ENCODE results near the gene TMEM255B.

TMEM255B gene

DNA sequence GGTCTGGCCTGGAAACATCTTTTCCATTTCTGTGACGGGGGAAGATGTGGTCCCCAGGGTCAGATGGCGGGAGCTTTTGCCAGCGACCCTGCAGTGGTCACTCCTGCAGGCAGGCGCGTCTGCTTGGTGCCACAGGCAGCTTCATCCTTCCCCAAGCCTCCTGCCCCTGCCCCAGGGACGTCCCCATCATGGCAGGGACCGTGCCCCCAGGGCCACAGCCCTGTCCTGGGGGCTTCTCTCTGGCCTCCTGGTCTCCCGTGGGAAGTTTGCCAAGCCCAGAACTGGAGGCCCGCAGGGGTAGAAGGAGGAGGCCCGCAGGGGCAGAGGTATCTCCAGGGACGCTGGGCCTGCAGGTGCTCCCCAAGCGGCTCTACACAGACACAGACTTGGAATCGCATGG, 47.5 kb downstream of the TMEM255B start:
- no peak for DNase-seq

DNA sequence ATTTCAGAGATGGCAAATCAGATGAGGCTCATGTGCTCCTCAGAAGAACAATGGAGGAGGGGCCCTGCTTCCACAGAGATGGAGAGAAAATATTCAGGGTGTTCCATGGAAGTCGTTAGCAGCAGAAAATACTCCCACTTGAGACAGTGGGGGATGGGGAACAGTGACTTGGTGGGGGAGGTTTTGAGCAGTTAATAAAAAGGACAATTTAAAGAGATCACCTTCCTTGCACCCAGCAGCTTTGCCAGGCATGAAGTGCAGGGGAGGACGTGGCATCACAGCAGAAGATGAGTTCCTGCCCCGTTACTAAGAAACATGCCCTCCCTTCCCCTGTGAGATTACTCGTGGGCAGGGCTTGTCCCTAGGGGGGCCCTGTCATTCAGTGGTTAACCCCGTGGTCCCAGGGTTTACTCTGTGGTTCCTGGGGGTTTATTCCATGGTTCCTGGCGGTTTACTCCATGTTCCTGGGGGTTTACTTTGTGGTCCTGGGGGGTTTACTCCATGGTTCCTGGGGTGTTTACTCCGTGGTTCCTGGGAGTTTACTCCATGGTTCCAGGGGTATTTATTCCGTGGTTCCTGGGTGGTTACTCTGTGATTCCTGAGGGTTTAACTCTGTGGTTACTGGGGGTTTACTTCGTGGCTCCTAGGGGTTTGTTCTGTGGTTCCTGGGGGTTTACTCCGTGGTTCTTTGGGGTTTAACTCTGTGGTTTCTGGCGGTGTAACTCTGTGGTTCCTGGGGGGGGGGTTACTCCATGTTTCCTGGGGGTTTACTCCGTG, 49.2 kb downstream of the TMEM255B start:
- no peak for DNase-seq

DNA sequence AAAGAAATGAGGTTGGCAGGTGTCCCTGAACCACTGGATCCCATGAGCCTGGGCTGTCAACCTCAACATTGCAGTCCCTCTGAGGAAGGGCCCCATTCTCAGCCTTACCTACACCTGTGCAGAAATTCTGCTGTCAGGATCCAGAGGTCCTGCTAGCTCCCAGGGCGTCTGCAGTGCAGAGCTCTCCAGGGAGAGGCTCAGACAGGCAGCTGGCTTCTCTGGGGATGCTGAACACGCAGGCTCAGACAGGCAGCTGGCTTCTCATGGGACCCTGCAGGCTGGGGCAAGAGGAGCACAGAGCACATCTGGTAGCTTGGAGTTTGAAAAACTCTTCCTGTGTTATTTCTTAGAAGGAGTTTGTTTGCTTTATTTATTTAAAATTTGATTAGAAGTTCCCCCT, 50.9 kb downstream of the TMEM255B start:
- no peak for DNase-seq

DNA sequence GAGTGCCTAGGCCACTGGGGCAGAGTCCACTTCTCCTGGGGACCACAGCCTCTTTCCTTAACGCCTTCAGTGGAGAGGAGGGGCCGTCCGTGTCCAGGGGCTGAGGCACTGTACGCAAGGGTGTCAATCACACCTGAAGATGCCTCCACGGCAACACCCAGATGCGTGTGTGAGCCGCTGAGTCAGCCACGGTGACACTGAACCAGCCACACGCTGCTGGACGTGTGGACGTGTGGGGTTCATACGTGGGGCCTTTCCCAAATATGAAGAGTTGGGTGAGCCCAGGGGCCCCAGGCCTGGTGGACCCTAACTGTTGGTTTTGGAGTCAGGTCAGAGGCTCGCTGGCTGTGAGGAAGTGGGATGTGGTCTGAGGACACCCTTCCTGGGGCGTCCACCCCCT, 51.6 kb downstream of the TMEM255B start:
- no peak for DNase-seq

DNA sequence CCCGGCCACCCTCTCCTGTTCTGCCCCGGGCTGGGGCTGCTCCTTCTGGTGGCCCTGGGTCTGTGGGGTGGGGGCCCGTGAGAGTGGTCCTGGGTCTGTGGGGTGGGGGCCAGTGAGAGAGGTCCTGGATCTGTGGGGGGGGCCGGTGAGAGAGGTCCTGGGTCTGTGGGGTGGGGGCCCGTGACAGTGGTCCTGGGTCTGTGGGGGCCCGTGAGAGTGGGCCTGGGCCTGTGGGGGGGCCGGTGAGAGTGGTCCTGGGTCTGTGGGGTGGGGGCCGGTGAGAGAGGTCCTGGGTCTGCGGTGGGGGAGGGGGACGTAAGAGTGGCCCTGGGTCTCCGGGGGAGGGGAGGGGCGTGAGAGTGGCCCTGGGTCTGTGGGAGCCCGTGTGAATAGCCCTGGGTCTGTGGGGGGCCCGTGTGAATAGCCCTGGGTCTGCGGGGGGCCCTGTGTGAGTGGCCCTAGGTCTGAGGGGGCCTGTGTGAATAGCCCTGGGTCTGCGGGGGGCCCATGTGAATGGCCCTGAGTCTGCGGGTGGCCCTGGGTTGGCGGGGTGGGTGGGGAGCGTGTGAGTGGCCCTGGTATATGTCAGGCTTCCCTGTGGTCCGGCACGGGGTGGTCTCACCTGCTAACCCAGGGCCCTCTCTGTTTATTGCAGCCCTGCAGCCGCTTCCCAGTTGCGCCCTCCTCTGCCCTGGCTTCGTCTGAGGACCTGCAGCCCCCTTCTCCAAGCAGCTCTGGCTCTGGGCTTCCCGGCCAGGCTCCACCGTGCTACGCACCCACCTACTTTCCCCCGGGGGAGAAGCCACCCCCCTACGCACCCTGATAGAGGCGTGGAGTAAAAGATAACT, 52.3 kb downstream of the TMEM255B start:
- DNase-seq: no peak

DNA sequence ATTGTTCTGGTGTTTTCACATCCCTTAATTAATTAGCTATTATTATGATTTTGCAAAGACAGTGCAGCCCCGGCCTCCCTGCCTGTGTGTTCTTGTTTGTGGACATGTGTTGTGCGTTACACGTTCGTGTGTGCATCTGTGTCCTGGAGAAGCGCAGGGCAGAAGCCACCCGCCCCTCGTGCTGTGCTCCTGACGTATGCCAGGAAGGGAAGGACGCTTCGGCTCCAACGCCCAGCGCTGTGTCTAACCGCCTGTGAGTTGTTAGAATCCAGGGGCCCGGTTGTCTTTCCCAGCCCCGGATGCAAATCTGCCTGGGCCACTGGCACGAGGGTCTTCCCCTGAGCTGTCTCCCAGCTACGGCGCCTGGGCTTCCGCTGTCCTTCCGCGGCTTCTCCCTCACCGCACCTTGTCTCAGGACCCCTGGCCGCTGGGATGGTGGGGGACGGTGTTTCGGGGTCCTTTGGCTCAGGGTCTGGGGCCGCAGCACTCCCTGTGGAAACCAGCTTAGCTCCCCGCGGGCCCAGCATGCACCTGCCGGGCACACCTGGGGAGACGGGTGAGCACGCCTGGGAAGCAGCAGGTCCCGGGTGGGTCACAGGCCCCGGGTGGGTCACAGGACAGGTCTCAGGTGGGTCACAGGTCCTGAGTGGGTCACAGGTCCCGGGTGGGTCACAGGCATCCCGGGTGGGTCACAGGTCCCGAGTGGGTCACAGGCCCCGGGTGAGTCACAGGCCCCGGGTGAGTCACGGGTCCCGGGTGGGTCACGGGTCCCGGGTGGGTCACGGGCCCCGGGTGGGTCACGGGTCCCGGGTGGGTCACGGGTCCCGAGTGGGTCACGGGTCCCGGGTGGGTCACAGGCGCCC, 53.4 kb downstream of the TMEM255B start:
- no peak for DNase-seq

DNA sequence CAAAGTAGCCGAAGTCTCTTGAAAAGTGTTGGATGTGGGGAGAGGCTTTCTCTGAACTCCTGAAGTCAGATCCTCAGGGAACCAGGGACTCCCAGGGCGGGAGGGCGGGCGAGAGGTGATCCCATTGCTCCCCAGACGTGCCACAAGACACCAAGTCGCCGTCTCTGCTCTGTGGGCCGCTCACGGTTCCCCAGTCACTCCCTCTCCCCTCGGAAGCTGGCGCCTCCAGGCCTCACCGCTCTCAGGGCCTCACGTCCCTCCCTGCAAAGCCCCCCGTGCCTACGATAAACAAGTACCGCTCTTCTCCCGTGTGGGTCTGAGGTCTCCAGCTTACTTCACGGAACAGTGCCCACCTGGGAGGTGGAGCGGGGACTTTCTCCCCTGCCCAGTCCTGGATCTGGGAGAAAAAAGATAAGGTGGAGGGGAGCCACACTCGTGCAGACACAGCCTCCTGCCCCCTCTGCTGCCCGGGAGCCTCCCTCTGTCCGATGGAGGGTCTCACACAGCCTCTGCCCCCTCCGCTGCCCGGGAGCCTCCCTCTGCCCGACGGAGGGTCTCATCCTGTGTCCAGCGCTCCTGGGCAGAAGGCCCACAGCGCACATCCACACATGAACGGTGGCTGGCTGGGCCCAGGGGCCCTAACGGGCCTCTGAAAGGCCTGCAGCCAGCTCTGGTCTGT, 54.2 kb downstream of the TMEM255B start:
- no peak for DNase-seq

DNA sequence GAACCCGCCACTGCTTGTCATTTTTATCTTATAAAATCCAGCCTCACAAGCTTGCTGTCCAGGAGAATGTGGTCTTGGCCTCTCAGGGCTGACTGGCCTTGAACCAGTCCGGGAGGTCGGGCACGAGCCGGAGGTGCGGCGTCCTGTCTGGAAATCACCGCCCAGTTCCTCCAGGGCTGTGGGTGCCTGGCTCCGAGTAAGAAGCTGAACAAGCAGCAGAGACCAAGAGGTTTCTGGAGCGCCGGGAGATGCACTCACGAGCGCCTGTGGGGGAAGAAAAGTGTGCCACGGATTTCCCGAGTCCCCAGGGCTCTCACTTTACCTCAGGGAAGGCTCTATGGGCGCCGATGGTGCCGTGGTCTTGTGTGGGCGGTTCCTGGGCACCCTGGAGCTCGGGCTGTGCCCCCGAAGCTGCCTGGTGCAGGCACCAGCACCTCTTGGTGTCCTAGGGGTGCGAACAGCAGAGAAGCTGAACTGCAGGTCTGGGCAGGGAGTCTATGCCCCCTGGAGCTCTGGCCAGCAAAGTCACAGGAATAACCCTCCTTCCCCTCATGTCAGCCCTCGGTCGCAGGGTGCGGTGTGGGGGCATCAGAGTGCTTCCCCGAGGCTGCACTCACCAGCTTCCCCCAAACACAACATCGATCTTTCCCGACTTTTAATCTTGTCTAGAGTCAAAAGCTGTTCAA, 54.9 kb downstream of the TMEM255B start:
- no peak for DNase-seq

DNA sequence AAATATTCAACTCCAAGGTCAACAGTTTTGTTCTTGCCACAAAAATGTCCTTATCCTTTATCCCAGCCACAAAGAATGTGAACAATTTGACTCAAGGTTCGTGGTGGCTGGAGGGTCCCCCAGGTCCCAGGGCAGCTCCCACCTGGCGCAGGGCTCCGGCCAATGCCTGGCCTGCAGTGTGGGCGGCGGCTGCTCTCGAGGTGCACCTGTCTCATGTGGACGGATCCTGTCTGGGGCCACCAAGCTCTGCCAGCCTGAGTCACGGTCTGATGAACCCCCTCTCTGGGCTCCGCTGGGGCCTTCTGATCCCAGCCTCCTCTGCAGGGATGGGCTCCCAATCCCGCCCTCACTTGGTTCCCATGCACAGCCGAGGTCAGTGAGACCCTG, 55.4 kb downstream of the TMEM255B start:
- no peak for DNase-seq

DNA sequence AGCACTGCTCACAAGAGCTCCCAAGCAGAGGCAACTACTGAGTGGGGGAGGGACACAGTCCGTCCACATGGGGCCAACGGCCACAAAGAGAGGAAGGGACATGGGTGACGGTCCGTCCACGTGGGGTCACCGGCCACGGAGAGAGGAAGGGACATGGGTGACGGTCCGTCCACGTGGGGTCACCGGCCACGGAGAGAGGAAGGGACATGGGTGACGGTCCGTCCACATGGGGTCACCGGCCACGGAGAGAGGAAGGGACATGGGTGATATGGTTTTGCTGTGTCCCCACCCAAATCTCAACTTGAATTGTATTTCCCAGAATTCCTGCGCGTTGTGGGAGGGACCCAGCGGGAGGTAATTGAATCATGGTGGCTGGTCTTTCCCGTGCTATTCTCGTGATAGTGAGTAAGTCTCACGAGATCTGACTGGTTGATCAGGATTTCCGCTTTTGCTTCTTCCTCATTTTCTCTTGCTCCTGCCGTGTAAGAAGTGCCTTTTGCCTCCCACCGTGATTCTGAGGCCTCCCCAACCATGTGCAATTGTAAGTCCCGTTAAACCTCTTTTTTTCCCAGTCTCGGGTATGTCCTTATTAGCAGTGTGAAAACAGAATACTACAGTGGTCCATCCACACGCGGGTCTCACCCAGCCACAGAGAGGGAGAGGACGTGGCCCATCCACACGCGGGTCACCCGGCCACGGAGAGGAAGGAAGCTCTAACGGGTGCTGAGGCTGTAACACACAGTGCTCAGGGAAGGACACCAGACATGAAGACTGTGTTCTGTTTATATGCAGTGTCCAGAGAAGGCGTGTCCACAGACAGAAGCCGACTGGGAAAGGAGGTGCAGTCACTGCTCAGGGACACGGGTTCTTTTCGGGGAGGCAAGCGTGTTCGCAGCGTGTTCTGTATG, 56.4 kb downstream of the TMEM255B start:
- peak; percentile 25 to 27 for DNase-seq

DNA sequence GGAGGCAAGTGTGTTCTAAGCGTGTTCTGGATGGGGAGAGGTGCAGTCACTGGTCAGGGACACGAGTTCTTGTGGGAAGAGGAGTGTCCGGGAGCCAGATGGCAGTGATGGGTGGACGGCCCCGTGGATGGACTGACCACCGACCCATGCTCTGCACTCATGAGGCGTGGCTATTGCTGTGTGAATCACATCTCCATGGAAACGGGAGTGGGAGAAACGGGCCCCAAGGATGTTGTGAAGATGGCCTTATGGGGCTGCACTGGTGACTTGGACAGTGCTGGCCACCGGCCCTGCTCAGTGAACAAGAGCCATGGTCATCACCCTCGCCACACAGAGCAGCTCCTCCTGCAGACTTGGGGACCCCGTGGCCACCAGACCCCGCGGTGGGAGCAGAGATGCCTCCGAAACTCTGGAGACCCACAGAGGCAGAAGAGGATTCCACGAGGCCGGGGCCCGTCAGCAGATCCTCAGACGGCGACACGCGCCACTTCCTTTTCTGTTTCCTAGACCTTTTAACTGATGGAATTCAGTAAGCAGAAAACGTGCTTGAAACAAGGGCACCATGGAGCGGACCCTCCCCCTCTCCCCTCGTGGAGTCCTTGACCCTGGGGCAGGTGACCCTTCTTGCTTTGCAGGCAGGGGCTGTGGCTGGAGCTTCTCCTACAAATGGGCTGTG, 57.4 kb downstream of the TMEM255B start:
- DNase-seq: no peak

DNA sequence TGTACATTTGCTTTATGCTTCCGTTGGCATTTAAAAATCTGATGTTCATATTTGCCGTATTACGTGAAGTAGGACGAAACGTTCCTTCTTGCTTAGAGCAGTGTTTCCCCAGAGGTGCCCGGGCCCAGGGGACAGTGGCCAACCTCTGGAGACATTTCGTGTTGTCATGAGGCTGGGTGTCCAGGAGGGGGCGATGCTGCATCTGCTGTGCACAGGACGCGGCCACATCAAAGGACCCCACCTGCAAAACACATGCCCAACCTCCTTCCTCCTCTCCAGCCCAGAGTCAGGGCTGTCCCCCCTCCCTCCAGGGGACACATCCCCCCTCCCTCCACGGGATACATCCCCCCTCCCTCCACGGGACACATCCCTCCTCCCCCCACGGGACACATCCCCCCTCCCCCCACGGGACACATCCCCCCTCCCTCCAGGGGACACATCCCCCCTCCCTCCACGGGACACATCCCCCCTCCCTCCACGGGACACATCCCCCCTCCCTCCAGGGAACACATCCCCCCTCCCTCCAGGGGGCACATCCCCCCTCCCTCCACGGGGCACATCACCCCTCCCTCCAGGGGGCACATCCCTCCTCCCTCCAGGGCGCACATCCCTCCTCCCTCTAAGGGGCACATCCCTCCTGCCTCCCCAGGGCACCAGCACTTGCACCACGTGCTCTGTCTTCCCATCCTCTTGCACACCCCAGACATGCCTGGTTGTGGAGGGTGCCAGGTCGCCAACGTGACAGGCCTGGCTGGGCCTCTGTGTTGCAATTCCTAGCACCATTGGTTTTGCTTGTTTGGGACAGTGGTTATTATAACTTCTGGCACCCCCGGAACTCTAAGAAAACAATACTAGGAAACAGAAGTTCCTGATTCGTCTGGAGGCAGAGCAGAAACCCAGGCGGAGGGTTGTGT, 58.2 kb downstream of the TMEM255B start:
- DNase-seq: peak; percentile 84 to 89

DNA sequence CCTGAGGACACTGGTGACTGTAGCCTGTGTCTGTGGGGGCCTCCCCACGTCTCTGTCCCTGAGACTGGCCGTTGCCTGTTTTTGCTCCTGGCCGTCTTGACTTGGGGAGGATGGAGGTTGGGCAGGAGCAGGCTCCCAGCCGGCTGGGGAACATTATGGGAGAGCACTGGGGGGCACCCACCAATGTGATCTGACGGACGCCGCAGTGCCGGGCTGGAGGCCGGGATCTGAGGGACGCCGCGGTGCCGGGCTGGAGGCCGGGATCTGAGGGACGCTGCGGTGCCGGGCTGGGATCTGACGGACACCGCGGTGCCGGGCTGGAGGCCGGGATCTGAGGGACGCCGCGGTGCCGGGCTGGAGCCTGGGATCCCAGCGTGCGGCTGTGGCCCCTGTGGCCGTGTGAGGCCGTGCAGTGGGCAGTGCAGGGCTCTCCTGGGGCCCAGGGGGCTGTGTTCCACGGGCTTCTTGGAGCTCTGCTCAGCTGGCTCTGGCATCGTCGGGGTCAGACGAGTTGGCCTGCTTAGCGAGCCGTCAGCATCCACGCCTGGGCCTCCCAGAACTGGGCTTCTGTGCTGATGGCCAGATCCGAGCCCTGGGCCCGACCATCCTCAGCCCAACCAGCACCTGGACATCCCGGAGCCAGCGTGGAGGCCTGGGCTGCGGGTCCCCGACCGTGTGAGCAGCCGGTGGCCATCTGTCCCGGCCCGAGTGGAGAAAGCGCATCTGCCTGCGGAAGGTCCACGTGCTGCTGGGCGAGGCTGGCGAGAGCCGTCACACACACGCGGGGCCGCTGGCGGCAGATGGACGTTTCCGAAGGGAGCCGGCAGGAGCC, 59.0 kb downstream of the TMEM255B start:
- DNase-seq: no peak

DNA sequence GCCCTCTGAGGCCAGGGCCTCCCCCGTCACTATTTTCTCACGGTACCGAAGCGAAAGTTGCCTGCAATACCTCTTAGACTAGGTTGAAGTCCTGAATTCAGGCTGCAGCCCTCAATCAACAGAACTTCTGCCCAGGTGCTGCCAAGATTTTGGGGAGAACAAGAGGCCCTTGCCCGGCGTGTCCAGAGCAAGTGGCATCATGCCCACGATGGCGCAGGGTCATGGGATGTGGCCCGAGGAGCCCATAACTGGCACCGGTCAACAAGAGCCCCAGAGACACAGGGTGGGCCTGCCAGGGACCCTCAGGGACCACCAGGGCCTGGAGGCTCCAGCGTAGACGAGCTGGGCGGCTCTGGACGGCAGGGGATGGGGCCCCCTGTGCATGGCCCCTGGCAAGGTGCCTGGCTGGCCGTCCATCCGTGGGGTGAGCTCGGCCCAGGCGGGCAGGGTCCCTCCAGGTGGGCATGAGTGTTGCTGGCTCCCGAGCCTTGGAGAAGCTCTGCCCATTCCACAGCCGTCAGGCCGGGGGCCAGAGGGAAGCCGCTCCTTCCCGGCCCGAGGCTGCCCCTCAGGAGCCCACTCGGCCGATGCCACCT, 59.8 kb downstream of the TMEM255B start:
- no peak for DNase-seq

DNA sequence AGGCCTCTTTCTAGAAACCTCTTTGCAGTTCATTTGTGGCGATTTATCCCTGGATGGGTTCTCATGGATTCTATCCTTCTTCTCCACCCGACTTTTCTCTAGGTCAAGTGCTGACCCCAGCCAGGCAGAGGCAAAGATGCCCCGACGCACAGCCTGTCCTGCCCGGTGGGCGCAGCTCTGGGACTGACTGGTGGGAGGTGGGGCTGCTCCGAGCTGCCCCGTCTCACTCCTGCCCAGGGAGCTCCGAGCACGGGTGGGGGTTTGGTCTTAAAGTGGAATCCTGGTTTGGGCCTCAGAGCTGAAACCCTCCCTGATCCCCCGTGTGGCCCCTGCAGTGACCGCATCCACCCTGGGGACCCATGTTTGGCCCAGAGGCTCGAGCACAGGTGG, 60.3 kb downstream of the TMEM255B start:
- no peak for DNase-seq

DNA sequence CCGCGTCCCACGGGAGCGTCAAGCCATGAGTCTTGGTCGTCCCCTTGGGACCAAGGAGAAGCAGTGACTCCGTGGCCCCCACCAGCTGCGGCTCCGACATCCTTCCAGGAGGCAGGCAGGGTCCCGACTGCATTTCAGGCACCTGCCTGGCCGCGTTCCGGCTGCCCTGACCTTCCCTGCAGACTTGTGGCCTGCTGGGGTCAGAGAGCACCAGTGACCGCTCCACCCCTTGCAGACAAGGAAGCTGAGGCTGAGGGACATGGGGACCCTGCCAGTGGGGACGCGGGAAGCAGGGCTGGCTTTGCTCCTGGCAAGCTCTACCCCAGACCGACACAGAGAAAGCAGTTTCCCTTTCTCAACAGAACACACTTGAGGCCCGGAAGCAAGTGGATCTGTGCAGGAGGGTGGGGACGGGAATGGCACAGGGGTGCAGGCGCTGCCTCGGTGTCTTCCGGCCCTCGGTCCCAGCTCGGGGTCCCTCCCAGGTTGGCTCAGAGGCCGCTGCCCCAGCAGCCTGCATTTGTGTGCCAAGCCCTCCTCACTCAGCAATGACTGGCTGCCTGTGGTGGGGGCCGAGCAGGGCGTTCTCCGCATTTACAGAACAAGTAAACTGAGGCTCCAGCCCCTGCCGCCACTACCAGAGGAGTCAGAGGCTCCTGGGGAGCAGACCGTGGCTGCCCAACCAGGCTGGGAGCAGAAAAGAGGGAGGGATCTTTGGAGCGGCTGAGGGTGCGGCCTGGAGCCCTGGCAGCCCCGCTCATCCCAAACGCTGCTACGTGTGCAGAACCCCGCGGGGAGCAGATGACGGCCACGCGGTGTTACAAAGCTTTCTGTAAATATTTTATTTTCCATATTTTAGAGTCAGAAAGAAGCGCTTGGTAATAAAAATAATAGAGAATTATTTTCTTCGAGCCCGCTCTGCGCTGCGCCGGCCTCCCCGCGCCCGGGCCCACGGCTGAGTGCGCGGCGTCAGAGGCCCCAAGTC, 61.0 kb downstream of the TMEM255B start:
- no peak for DNase-seq

Measured in stimulated activated CD4-positive, alpha-beta T cell treated with anti-CD3 and anti-CD28 coated beads, Interleukin-2, amount 100 ng/mL, for 48 hours (primary cell).